Measurements from ENCODE around the gene STARD4. TPM values are rescaled to one million over a fixed set of nuclear protein-coding genes. Genes with fewer than 3 reads are reported as not detected.

STARD4 gene
- total RNA-seq, 2 experiments from 2014 or later = 71.8 to 74.9 TPM

- ChIA-PET POLR2A (interaction anchor here (4.9 kb wide), 1 partner anchor 17 kb away, joined by 26 read pairs; no protein-coding TSS in a partner anchor), CTCF (no interaction called here)
- Mint-ChIP-seq H3K4me1 (peaks cover 33% of the 10 kb centered on the region), H3K9me3 (no peaks in the 10 kb centered on the region), H3K36me3 (ENCODE audit: low read depth) (peaks cover 12% of the 10 kb centered on the region), H3K27me3 (no peaks in the 10 kb centered on the region), H3K27ac (no peak overlapping the region), H3K4me3 (peak overlapping the region; percentile 34)
- no peak for DNase-seq
Observed at GRCh38 chr5:111514087-111514486, 1.8 kb upstream of the STARD4 start.

- Mint-ChIP-seq H3K4me1 (peaks cover 40% of the 10 kb centered on the region), H3K9me3 (no peaks in the 10 kb centered on the region), H3K27me3 (no peaks in the 10 kb centered on the region), H3K27ac (peak overlapping the region; percentile 88), H3K36me3 (ENCODE audit: low read depth) (peaks cover 12% of the 10 kb centered on the region), H3K4me3 (peak overlapping the region; percentile 89)
- no peak for DNase-seq
- ChIA-PET POLR2A (interaction anchor here (0.6 to 4.9 kb wide), 4 partner anchors 9 to 18 kb away, joined by 3 to 36 read pairs (median 18); no protein-coding TSS in a partner anchor), CTCF (interaction anchor here (1.2 to 2.9 kb wide), 2 partner anchors 18 to 37 kb away, joined by 4 to 21 read pairs; no protein-coding TSS in a partner anchor)
Observed at GRCh38 chr5:111513131-111513520, 791 bp upstream of the STARD4 start.

GRCh38 chr5:111511831-111512374, 432 bp downstream of the STARD4 start:
- Mint-ChIP-seq H3K27me3 (no peaks in the 10 kb centered on the region), H3K36me3 (ENCODE audit: low read depth) (peaks cover 15% of the 10 kb centered on the region), H3K27ac (peak overlapping the region; percentile 88), H3K4me3 (peak overlapping the region; percentile 89), H3K4me1 (peaks cover 50% of the 10 kb centered on the region), H3K9me3 (no peaks in the 10 kb centered on the region)
- ChIA-PET POLR2A (interaction anchor here (1.0 to 4.9 kb wide), 10 partner anchors 9 to 1446 kb away, joined by 3 to 36 read pairs (median 5); partner anchors contain the start of gene CAMK4), CTCF (interaction anchor here (1.0 to 2.9 kb wide), 4 partner anchors 20 to 287 kb away, joined by 3 to 21 read pairs (median 4); partner anchors contain the start of gene NREP)
- DNase-seq = no peak

- ChIA-PET CTCF (interaction anchor here (1.0 to 2.9 kb wide), 3 partner anchors 20 to 287 kb away, joined by 3 to 21 read pairs (median 5); partner anchors contain the start of gene NREP), POLR2A (interaction anchor here (1.2 to 4.9 kb wide), 9 partner anchors 10 to 1446 kb away, joined by 3 to 36 read pairs (median 5); partner anchors contain the start of gene CAMK4)
- H3K4me1 Mint-ChIP-seq = peaks cover 52% of the 10 kb centered on the region
- DNase-seq = no peak
- peak overlapping the region; percentile 89 for H3K4me3 Mint-ChIP-seq
- H3K36me3 Mint-ChIP-seq (ENCODE audit: low read depth) = peaks cover 15% of the 10 kb centered on the region
- H3K27me3 Mint-ChIP-seq = no peaks in the 10 kb centered on the region
- H3K27ac Mint-ChIP-seq = peak overlapping the region; percentile 88
- H3K9me3 Mint-ChIP-seq = no peaks in the 10 kb centered on the region
Observed at GRCh38 chr5:111511174-111511830, 1.0 kb downstream of the STARD4 start.

- ChIA-PET POLR2A (interaction anchor here (0.8 to 0.9 kb wide), 2 partner anchors 11 to 15 kb away, joined by 3 read pairs; no protein-coding TSS in a partner anchor), CTCF (interaction anchor here (1.1 to 1.3 kb wide), 2 partner anchors 23 to 652 kb away, joined by 3 to 4 read pairs; no protein-coding TSS in a partner anchor)
- no peaks in the 10 kb centered on the region for H3K9me3 Mint-ChIP-seq
- DNase-seq = no peak
- peak overlapping the region; percentile 46 for H3K4me3 Mint-ChIP-seq
- no peaks in the 10 kb centered on the region for H3K27me3 Mint-ChIP-seq
- no peak overlapping the region for H3K27ac Mint-ChIP-seq
- peaks cover 58% of the 10 kb centered on the region for H3K4me1 Mint-ChIP-seq
- H3K36me3 Mint-ChIP-seq (ENCODE audit: low read depth) = peaks cover 28% of the 10 kb centered on the region
Observed at GRCh38 chr5:111509119-111509518, 3.2 kb downstream of the STARD4 start.

- DNase-seq = no peak
- no peaks in the 10 kb centered on the region for H3K27me3 Mint-ChIP-seq
- no peak overlapping the region for H3K27ac Mint-ChIP-seq
- ChIA-PET CTCF (no interaction called here), POLR2A (interaction anchor here (1.1 kb wide), 1 partner anchor 12 kb away, joined by 3 read pairs; no protein-coding TSS in a partner anchor)
- H3K4me3 Mint-ChIP-seq = no peak overlapping the region
- no peaks in the 10 kb centered on the region for H3K9me3 Mint-ChIP-seq
- H3K4me1 Mint-ChIP-seq = peaks cover 44% of the 10 kb centered on the region
- peaks cover 35% of the 10 kb centered on the region for H3K36me3 Mint-ChIP-seq (ENCODE audit: low read depth)
Observed at GRCh38 chr5:111507276-111507675, 5.1 kb downstream of the STARD4 start.

- CTCF ChIA-PET = no interaction called here
- POLR2A ChIA-PET = no interaction called here
- DNase-seq = no peak
- Mint-ChIP-seq H3K27me3 (no peaks in the 10 kb centered on the region), H3K9me3 (no peaks in the 10 kb centered on the region), H3K36me3 (ENCODE audit: low read depth) (peaks cover 42% of the 10 kb centered on the region), H3K4me1 (peaks cover 34% of the 10 kb centered on the region), H3K4me3 (no peak overlapping the region), H3K27ac (no peak overlapping the region)
Observed at GRCh38 chr5:111505096-111505495, 7.2 kb downstream of the STARD4 start.

- Mint-ChIP-seq H3K9me3 (no peaks in the 10 kb centered on the region), H3K27ac (no peak overlapping the region), H3K36me3 (ENCODE audit: low read depth) (peaks cover 56% of the 10 kb centered on the region), H3K27me3 (no peaks in the 10 kb centered on the region), H3K4me3 (no peak overlapping the region), H3K4me1 (peaks cover 29% of the 10 kb centered on the region)
- POLR2A ChIA-PET = no interaction called here
- DNase-seq = no peak
- CTCF ChIA-PET = no interaction called here
Observed at GRCh38 chr5:111502956-111503355, 9.4 kb downstream of the STARD4 start.

- CTCF ChIA-PET = interaction anchor here (1.3 kb wide), 1 partner anchor 33 kb away, joined by 3 read pairs; no protein-coding TSS in a partner anchor
- H3K27me3 Mint-ChIP-seq = no peaks in the 10 kb centered on the region
- peak overlapping the region; percentile 33 for H3K27ac Mint-ChIP-seq
- H3K36me3 Mint-ChIP-seq (ENCODE audit: low read depth) = peaks cover 60% of the 10 kb centered on the region
- DNase-seq = no peak
- POLR2A ChIA-PET = interaction anchor here (1.4 to 7.1 kb wide), 2 partner anchors 11 to 13 kb away, joined by 3 to 36 read pairs; partner anchors contain the start of gene STARD4
- peaks cover 17% of the 10 kb centered on the region for H3K4me1 Mint-ChIP-seq
- H3K4me3 Mint-ChIP-seq = no peak overlapping the region
- H3K9me3 Mint-ChIP-seq = no peaks in the 10 kb centered on the region
Observed at GRCh38 chr5:111498346-111498745, 14.0 kb downstream of the STARD4 start.

- Mint-ChIP-seq H3K27me3 (no peaks in the 10 kb centered on the region), H3K9me3 (no peaks in the 10 kb centered on the region), H3K36me3 (ENCODE audit: low read depth) (peaks cover 57% of the 10 kb centered on the region), H3K4me1 (peaks cover 17% of the 10 kb centered on the region), H3K4me3 (no peak overlapping the region), H3K27ac (no peak overlapping the region)
- POLR2A ChIA-PET = interaction anchor here (0.5 to 7.1 kb wide), 3 partner anchors 11 to 1232 kb away, joined by 3 to 36 read pairs (median 3); partner anchors contain the start of gene STARD4
- DNase-seq = no peak
- CTCF ChIA-PET = no interaction called here
Observed at GRCh38 chr5:111495159-111495558, 17.2 kb downstream of the STARD4 start.

GRCh38 chr5:111494355-111494999, 17.9 kb downstream of the STARD4 start:
- Mint-ChIP-seq H3K36me3 (ENCODE audit: low read depth) (peaks cover 50% of the 10 kb centered on the region), H3K27me3 (no peaks in the 10 kb centered on the region), H3K27ac (peak overlapping the region; percentile 45), H3K4me3 (no peak overlapping the region), H3K9me3 (no peaks in the 10 kb centered on the region), H3K4me1 (peaks cover 15% of the 10 kb centered on the region)
- no peak for DNase-seq
- ChIA-PET CTCF (no interaction called here), POLR2A (interaction anchor here (1.2 to 1.4 kb wide), 2 partner anchors 12 to 15 kb away, joined by 3 read pairs; no protein-coding TSS in a partner anchor)

GRCh38 chr5:111493031-111493430, 19.3 kb downstream of the STARD4 start:
- Mint-ChIP-seq H3K4me1 (peaks cover 5% of the 10 kb centered on the region), H3K36me3 (ENCODE audit: low read depth) (peaks cover 39% of the 10 kb centered on the region), H3K27ac (no peak overlapping the region), H3K9me3 (no peaks in the 10 kb centered on the region), H3K27me3 (no peaks in the 10 kb centered on the region), H3K4me3 (no peak overlapping the region)
- ChIA-PET POLR2A (interaction anchor here (0.6 kb wide), 1 partner anchor 27 kb away, joined by 3 read pairs; no protein-coding TSS in a partner anchor), CTCF (no interaction called here)
- no peak for DNase-seq

- peaks cover 8% of the 10 kb centered on the region for H3K4me1 Mint-ChIP-seq
- no peak overlapping the region for H3K27ac Mint-ChIP-seq
- no peaks in the 10 kb centered on the region for H3K27me3 Mint-ChIP-seq
- ChIA-PET CTCF (no interaction called here), POLR2A (no interaction called here)
- peaks cover 44% of the 10 kb centered on the region for H3K36me3 Mint-ChIP-seq (ENCODE audit: low read depth)
- DNase-seq = no peak
- no peaks in the 10 kb centered on the region for H3K9me3 Mint-ChIP-seq
- H3K4me3 Mint-ChIP-seq = no peak overlapping the region
Observed at GRCh38 chr5:111488353-111488752, 24.0 kb downstream of the STARD4 start.
